Activated CD4-positive, alpha-beta T cell treated with anti-CD3 and anti-CD28 coated beads for 36 hours (primary cell): ENCODE measurements around the gene PPP1R27. TPM values are rescaled to one million over a fixed set of nuclear protein-coding genes. Genes with fewer than 3 reads are reported as not detected.
A peak's percentile ranks its signal among the peaks of the same experiment; 100 is the strongest.

ENCODE experiments used
- ATAC-seq: fragments of 200-7000 bp; cut with Tn5 transposase; one replicate; pipeline ENCODE4 v1.10.0; 2021; ENCODE audit warnings: mild to moderate bottlenecking, moderate library complexity
- CTCF ChIA-PET: fragments of 350-600 bp; sonication (Branson Sonifier 250); formaldehyde crosslinking; loops from one replicate; lab custom pipeline; 2021; ENCODE audit warnings: antibody characterized with exemption; lab: Charles Lee
- POLR2A ChIA-PET: fragments of 350-600 bp; sonication (Branson Sonifier 250); formaldehyde crosslinking; loops from one replicate; lab custom pipeline; 2021; ENCODE audit warnings: antibody characterized with exemption, inconsistent platforms; lab: Charles Lee
- DNase-seq: peaks from one replicate; pipeline ENCODE4 v3.0.0-alpha.2; 2020
- H3K27ac Mint-ChIP-seq: one replicate; pipeline ENCODE4 v1.8.0; 2021; ENCODE audit warnings: mixed read lengths
- H3K27me3 Mint-ChIP-seq: one replicate; pipeline ENCODE4 v1.8.0; 2021; ENCODE audit warnings: mixed read lengths
- H3K36me3 Mint-ChIP-seq: one replicate; pipeline ENCODE4 v1.8.0; 2021; ENCODE audit warnings: low read depth, mixed read lengths
- H3K4me1 Mint-ChIP-seq: one replicate; pipeline ENCODE4 v1.8.0; 2021; ENCODE audit warnings: mixed read lengths
- H3K4me3 Mint-ChIP-seq: one replicate; pipeline ENCODE4 v1.8.0; 2021; ENCODE audit warnings: mild to moderate bottlenecking, moderate library complexity, mixed read lengths
- H3K9me3 Mint-ChIP-seq: one replicate; pipeline ENCODE4 v1.8.0; 2021; ENCODE audit warnings: low read depth, mixed read lengths
- intact Hi-C, 2 experiments: fragments of 100-400 bp; cut with DNase I in 1 of 2; cut with micrococcal nuclease in 1 of 2; formaldehyde crosslinking; loops; one replicate each; pipeline versions ENCODE4 v1.14.2 to v1.15.1; 2022 to 2024; cut with DNase I, micrococcal nuclease
- total RNA-seq, 2 experiments: library from RNA; stranded (reverse); gene quantifications; one replicate each; pipeline ENCODE4 v1.2.3, GENCODE V29; 2021

The PPP1R27 gene, protein sequence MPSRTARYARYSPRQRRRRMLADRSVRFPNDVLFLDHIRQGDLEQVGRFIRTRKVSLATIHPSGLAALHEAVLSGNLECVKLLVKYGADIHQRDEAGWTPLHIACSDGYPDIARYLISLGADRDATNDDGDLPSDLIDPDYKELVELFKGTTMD
- total RNA-seq: not detected

DNA sequence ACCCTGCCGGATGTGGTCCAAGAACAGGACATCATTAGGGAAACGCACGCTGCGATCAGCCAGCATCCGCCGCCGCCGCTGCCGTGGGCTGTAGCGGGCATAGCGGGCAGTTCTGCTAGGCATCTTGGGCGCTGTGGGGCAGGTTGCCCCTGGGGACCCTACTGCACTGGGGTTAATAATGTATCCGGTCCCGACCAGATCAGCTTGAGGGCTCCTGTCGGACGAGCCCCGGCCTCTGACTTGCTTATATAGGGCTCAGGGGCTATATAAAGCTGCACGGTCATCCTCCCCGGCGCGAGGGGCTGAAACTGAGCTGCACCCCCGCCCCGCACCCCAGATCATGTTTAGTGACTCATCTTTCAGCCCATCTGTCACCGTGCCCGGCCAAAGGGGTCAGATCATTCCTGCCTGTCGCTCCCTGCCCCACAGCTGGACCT lies at the start of gene PPP1R27:
PPP1R27 (minus strand) TSS at position 220 of the 437 bp plus-strand sequence; CDS start at position 123, 97 bp downstream.
- Mint-ChIP-seq H3K27ac (peak within 1 kb of the TSS; percentile 85), H3K9me3 (no peaks in the 10 kb centered on the region), H3K4me3 (peak within 1 kb of the TSS; percentile 84), H3K36me3 (peaks cover 4% of the 10 kb centered on the region), H3K4me1 (peaks cover 17% of the 10 kb centered on the region), H3K27me3 (no peaks in the 10 kb centered on the region)
- no peak for ATAC-seq
- POLR2A ChIA-PET: no interaction called here
- CTCF ChIA-PET: no interaction called here
- no peak for DNase-seq
- intact Hi-C loops: loop anchor here in 1 of 2 experiments (5.0 kb wide), 1 partner anchor 102 kb away; the partner anchor contains the start of gene PYCR1

DNA sequence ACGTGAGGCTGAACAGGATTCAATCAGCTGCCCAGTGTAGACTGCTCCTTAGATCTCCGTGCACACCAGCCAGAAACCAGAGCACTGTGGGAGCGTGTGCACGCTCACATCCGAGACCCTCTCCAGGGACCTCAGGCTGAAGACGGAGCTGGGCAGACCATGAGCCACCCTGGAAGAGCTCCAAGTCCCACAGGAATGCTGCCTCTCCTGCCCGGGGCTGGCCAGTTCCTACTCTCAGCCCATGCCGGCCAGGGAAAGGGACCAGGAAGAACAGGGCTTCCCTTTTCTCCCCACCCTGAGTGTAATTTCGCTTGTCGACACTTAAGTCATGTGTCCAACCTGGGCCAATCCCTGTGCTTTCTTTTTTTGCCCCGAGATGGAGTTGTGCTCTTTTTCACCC lies 49.7 kb upstream of the PPP1R27 start:
- no peaks in the 10 kb centered on the region for H3K27me3 Mint-ChIP-seq
- CTCF ChIA-PET: no interaction called here
- intact Hi-C loops: no loop called here
- peaks cover 17% of the 10 kb centered on the region for H3K4me1 Mint-ChIP-seq
- H3K36me3 Mint-ChIP-seq: peaks cover 65% of the 10 kb centered on the region
- POLR2A ChIA-PET: interaction anchor here (0.6 to 2.3 kb wide), 3 partner anchors 11 to 541 kb away, joined by 3 to 14 read pairs (median 4); no protein-coding TSS in a partner anchor
- no peaks in the 10 kb centered on the region for H3K9me3 Mint-ChIP-seq
- H3K27ac Mint-ChIP-seq: no peak overlapping the region
- DNase-seq: no peak
- ATAC-seq: peak; percentile 24
- no peak overlapping the region for H3K4me3 Mint-ChIP-seq

DNA sequence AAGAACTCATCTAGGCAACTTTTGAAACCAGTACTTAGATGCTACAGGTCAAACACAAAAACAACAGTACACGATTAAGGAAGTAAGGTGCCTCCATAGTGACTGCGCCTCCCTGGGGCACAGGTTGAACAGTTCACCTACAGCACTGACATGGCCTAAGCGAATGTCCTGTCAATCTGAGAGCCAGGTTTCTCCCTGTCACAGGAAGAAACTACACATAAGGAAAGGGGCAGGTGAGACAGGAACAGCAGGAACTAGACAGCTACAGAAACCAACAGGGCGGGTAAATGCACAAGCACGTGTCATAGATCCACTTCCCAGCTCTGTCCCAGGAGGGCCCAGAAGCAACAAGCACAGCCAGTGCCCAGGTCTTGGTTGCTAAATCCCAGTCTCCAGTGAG lies 44.3 kb upstream of the PPP1R27 start:
- intact Hi-C loops: no loop called here
- Mint-ChIP-seq H3K9me3 (no peaks in the 10 kb centered on the region), H3K27ac (no peak overlapping the region), H3K4me3 (no peak overlapping the region), H3K36me3 (peaks cover 39% of the 10 kb centered on the region), H3K4me1 (peaks cover 7% of the 10 kb centered on the region), H3K27me3 (no peaks in the 10 kb centered on the region)
- CTCF ChIA-PET: interaction anchor here (1.4 kb wide), 1 partner anchor 9 kb away, joined by 5 read pairs; no protein-coding TSS in a partner anchor
- ATAC-seq (no peak), DNase-seq (no peak)
- POLR2A ChIA-PET: no interaction called here

DNA sequence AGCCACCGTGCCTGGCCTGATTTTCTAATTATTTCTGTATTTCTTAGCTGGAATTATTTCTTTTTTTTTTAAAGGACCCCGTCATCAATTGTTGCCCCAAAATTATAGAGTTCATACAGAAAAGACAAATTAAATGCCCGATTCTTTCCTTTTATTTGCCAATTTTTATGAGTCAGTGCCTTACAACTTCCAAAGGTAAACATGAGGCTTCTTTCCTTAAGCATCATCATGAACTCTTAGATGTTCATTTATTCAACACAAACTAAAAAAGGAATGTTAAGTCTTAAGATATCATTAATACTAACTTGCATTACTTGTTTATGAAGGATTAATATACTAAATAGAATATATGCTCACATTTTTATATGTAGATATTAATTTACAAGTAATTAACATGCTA lies 43.4 kb upstream of the PPP1R27 start:
- CTCF ChIA-PET: no interaction called here

DNA sequence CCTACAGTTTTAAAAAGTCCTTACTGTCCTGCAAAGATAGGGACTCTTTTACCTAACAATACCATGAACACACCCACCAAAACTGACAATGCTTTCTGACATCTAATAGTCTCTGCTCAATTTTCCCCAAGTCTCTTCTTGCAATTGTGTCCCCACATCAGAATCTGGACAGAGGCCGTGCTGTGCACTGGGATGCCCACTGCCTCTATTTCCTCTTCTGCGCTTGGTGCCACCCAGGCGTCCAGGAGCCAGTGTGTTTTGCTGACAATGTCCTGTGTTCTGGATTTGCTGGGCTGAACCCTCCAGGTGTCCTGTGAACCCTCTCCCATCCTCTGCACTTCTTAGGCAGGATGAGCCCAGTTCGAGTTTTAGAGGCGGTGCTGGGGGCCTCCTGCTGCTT lies 42.7 kb upstream of the PPP1R27 start:
- peaks cover 22% of the 10 kb centered on the region for H3K4me1 Mint-ChIP-seq
- ATAC-seq (no peak), DNase-seq (no peak)
- intact Hi-C loops: no loop called here
- peaks cover 44% of the 10 kb centered on the region for H3K36me3 Mint-ChIP-seq
- CTCF ChIA-PET: no interaction called here
- no peak overlapping the region for H3K4me3 Mint-ChIP-seq
- no peaks in the 10 kb centered on the region for H3K27me3 Mint-ChIP-seq
- H3K27ac Mint-ChIP-seq: no peak overlapping the region
- H3K9me3 Mint-ChIP-seq: no peaks in the 10 kb centered on the region
- POLR2A ChIA-PET: no interaction called here

More for the DNA sequence above, 43.4 kb upstream of the PPP1R27 start:
- no peaks in the 10 kb centered on the region for H3K9me3 Mint-ChIP-seq
- DNase-seq (no peak), ATAC-seq (no peak)
- peaks cover 38% of the 10 kb centered on the region for H3K36me3 Mint-ChIP-seq
- H3K27me3 Mint-ChIP-seq: no peaks in the 10 kb centered on the region
- no peak overlapping the region for H3K27ac Mint-ChIP-seq
- H3K4me1 Mint-ChIP-seq: peaks cover 15% of the 10 kb centered on the region
- POLR2A ChIA-PET: no interaction called here
- intact Hi-C loops: no loop called here
- no peak overlapping the region for H3K4me3 Mint-ChIP-seq

DNA sequence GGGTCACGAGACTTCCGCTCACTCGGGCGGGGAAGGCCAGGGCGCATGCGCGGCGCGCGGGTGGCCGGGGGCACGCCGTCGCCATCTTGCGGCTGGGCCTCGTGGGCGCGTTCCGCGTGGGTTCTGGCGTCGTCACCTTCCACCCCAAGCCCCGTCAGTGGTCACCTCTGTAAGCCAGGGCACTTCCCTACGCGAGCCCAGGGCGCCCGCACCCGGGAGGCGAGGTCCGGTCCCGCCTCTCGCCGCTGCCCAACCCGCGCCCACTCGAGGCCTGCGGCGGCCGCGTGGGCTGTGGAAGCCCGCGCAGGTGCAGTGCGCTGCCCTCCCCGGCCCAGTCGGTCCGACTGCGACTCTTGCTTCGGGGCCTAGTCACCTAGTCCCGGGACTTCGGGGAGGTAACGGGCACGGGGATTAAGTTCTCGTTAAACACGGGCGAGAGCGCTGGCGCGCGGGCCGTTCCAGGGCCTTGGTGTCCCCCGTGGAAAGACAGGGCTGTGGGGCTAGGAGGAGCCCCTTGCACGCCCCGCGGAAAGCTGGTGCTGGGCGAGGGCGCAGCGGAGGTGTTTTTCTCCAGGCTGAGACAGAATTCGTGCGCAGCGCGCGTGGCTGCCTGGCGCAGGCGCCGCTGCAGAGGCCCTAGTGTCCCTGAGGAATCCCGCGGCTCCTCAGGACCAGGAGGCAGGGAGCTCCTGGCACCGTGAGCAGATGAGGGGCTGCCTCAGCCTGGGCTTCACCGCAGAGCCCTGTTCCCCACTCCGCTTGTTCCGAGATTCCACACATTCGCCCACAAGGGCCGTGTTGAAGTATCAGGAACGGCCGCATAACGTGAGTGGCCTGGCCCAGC lies 36.8 kb upstream of the PPP1R27 start:
- DNase-seq: peak; percentile 98
- ATAC-seq: no peak
- Mint-ChIP-seq H3K27me3 (no peaks in the 10 kb centered on the region), H3K9me3 (no peaks in the 10 kb centered on the region), H3K4me1 (peaks cover 34% of the 10 kb centered on the region), H3K27ac (peak overlapping the region; percentile 92), H3K36me3 (peaks cover 27% of the 10 kb centered on the region), H3K4me3 (peak overlapping the region; percentile 81)
- CTCF ChIA-PET: interaction anchor here (0.8 to 1.0 kb wide), 2 partner anchors 45 to 57 kb away, joined by 4 read pairs; no protein-coding TSS in a partner anchor
- intact Hi-C loops: loop anchor here (1.0 to 2.0 kb wide), 10 partner anchors 10 to 625 kb away; partner anchors contain the start of genes ALYREF (in 2 of the 2), ANAPC11 (in 2 of the 2), ASPSCR1 (in 1 of the 2) and FASN (in 1 of the 2)
- POLR2A ChIA-PET: interaction anchor here (0.5 to 0.7 kb wide), 3 partner anchors 25 to 475 kb away, joined by 4 to 6 read pairs (median 4); no protein-coding TSS in a partner anchor

DNA sequence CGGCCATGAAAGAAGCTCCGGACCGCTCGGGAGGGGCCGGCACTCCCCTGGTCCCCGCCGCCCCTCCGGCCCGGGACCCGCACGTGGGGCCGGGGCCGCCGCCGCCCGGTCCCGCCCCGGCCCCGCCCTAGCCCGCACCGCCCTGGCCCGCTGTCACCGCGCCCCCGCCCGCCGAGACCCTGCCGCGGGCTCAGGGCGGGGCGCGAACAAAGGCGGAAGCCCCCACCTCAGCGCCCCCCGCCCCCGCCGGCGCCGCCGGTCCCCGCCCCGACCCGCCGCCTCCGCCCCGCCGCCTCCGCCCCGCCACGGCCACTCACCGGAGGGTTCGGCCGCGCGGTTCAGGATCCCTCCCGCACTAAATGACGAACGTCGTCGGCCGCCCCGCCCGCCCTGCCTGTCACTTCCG lies 36.1 kb upstream of the PPP1R27 start, which contains the start of gene ARHGDIA:
ARHGDIA (minus strand) TSS at position 357 of the 406 bp plus-strand sequence. CDS start 1,407 bp downstream, outside the sequence.
- no peaks in the 10 kb centered on the region for H3K9me3 Mint-ChIP-seq
- peaks cover 34% of the 10 kb centered on the region for H3K4me1 Mint-ChIP-seq
- H3K27me3 Mint-ChIP-seq: no peaks in the 10 kb centered on the region
- ATAC-seq (peak; percentile 45), DNase-seq (no peak)
- H3K36me3 Mint-ChIP-seq: peaks cover 33% of the 10 kb centered on the region
- intact Hi-C loops: loop anchor here (1.0 to 2.0 kb wide), 11 partner anchors 10 to 626 kb away; partner anchors contain the start of genes ALYREF (in 2 of the 2), ANAPC11 (in 2 of the 2), ASPSCR1 (in 1 of the 2) and FASN (in 1 of the 2)
- H3K4me3 Mint-ChIP-seq: peak within 1 kb of the TSS; percentile 87
- ChIA-PET CTCF (interaction anchor here (2.6 kb wide), 1 partner anchor 15 kb away, joined by 14 read pairs; no protein-coding TSS in a partner anchor), POLR2A (interaction anchor here (1.2 kb wide), 1 partner anchor 46 kb away, joined by 6 read pairs; no protein-coding TSS in a partner anchor)
- H3K27ac Mint-ChIP-seq: peak within 1 kb of the TSS; percentile 92

DNA sequence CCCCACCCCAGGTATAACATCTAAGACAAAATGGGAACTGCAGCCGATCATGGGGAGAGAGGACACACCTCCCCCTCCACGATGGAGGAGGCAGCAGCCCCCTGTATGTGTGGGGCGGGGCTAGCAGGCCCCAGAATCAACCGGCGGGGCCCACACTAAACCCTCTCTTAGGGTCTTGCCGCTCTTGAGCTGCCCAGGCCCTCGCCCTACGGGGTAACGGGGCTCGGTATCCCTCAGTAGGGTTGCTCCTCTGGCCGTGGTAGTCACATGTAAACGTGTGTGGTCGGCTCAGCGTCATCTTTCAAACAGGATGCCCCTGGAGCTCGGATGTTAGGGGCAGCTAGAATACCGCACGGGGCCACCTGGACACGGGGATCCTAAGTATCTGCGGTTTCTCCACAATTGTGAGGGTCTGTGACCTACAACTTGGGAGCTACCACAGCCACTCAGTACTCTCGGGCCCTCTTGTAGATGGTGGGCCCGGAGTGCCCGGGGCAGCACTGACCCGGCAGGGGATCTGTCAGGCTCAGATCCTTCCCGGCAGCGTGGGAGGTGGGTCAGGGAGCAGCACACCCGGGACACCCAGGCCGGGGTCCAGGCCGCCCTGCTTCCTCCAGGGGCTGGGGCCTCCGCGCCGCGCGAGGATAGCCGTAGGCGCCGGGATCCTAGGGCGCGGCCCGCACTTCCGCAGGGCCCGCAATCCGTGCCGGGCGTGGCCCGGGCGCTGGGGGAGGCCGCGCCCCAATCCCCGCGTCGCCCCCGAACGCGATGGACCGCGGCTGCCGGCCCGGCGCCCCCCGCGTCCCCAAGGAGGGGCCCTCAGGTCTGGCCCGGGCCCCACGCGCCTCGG lies 35.5 kb upstream of the PPP1R27 start:
- ATAC-seq: peak; percentile 14
- ChIA-PET POLR2A (interaction anchor here (1.2 to 1.6 kb wide), 3 partner anchors 9 to 47 kb away, joined by 4 to 6 read pairs (median 6); no protein-coding TSS in a partner anchor), CTCF (interaction anchor here (0.7 to 2.6 kb wide), 8 partner anchors 9 to 717 kb away, joined by 3 to 14 read pairs (median 3); partner anchors contain the start of genes ALYREF, ANAPC11 and P4HB)
- no peaks in the 10 kb centered on the region for H3K27me3 Mint-ChIP-seq
- peak; percentile 65 for DNase-seq
- H3K27ac Mint-ChIP-seq: peak overlapping the region; percentile 84
- H3K9me3 Mint-ChIP-seq: no peaks in the 10 kb centered on the region
- peaks cover 38% of the 10 kb centered on the region for H3K36me3 Mint-ChIP-seq
- intact Hi-C loops: loop anchor here (1.0 to 2.0 kb wide), 4 partner anchors 10 to 626 kb away; partner anchors contain the start of genes P4HB (in 1 of the 2) and PCYT2 (in 1 of the 2)
- peaks cover 36% of the 10 kb centered on the region for H3K4me1 Mint-ChIP-seq
- H3K4me3 Mint-ChIP-seq: peak overlapping the region; percentile 87

DNA sequence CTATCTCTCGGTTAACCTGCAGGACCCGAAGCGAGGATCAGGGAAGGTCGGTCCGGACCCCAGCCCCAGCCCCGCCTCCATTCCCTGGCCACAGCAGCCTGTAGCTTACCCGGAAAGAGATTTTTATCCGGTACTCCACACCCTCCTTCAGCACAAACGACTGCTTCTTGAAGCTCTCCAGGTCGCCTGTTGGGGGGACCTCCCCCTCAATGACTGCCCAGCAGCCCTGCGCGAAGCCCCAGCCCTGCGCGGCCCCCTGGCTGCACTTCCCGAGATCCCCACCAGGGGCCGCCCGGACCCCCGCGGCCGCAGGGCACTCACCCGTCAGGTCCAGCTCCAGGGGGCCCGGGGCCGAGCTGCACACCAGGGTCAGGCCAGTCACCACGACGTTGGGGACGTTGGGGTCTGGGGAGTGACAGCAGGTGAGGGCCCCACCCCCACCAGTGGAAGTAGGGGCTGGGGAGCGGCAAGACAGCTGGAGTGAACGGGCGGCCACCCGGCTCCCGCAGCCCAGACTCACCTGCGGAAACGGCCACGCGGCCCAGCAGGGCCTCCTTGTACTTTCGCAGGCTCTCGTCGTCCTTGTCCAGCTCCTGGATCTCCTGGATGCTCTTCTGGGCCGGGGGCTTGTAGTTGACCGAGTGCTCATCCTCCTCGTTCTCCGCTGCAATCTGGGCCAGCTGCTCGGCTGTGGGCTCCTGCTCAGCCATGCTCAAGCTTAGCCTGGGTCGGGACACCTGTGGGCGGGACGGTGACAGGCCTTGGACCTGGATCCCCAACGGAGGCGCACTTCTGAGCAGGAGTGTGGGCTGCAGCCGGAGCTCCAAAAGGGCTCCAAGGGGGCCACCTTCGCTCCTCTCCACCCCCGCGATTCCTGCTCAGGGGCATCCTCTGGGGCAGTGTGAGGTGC lies 34.6 kb upstream of the PPP1R27 start:
- Mint-ChIP-seq H3K27ac (peak overlapping the region; percentile 84), H3K27me3 (no peaks in the 10 kb centered on the region), H3K36me3 (peaks cover 41% of the 10 kb centered on the region), H3K9me3 (no peaks in the 10 kb centered on the region), H3K4me1 (peaks cover 34% of the 10 kb centered on the region), H3K4me3 (peak overlapping the region; percentile 87)
- ChIA-PET CTCF (interaction anchor here (0.6 to 2.6 kb wide), 8 partner anchors 8 to 645 kb away, joined by 3 to 14 read pairs (median 3); partner anchors contain the start of genes ALYREF, ANAPC11 and P4HB), POLR2A (interaction anchor here (1.2 to 1.6 kb wide), 3 partner anchors 8 to 47 kb away, joined by 4 to 6 read pairs (median 6); no protein-coding TSS in a partner anchor)
- peak; percentile 66 for DNase-seq
- no peak for ATAC-seq
- intact Hi-C loops: loop anchor here (1.0 to 2.0 kb wide), 4 partner anchors 9 to 627 kb away; partner anchors contain the start of genes P4HB (in 1 of the 2) and PCYT2 (in 1 of the 2)
